Upper lobe of left lung (tissue), 4 donors: ENCODE results near the gene WDR13.

Source experiments
- POLR2A ChIP-seq, 4 donors: fragments of 450-650 bp; IDR thresholded peaks; one replicate each; pipeline ENCODE4 v1.5.1; 2016 to 2017; ENCODE audit warnings: antibody characterized with exemption in 4 of 4, mild to moderate bottlenecking in 2 of 4
- POLR2AphosphoS5 ChIP-seq, 2 donors: sonication (generic); formaldehyde crosslinking; IDR thresholded peaks; one replicate each; pipeline ENCODE4 v1.5.1; 2017; ENCODE audit warnings: antibody characterized with exemption in 2 of 2
- TF ChIP-seq, protein P1 (sequence below), 6 experiments: fragments of 450-650 bp in 4 of 6; fragments of 200-600 bp in 2 of 6; sonication (generic) in 2 of 6; IDR thresholded peaks; one replicate each; pipeline ENCODE4 v1.5.1; 2016 to 2019; ENCODE audit warnings: antibody characterized with exemption in 6 of 6

GRCh38 chrX:48600226-48600625 is 2.9 kb downstream of the WDR13 start:
- TF ChIP-seq POLR2AphosphoS5 (IDR thresholded peaks at IDR 0.05): no peak
- TF ChIP-seq, protein P1, sequence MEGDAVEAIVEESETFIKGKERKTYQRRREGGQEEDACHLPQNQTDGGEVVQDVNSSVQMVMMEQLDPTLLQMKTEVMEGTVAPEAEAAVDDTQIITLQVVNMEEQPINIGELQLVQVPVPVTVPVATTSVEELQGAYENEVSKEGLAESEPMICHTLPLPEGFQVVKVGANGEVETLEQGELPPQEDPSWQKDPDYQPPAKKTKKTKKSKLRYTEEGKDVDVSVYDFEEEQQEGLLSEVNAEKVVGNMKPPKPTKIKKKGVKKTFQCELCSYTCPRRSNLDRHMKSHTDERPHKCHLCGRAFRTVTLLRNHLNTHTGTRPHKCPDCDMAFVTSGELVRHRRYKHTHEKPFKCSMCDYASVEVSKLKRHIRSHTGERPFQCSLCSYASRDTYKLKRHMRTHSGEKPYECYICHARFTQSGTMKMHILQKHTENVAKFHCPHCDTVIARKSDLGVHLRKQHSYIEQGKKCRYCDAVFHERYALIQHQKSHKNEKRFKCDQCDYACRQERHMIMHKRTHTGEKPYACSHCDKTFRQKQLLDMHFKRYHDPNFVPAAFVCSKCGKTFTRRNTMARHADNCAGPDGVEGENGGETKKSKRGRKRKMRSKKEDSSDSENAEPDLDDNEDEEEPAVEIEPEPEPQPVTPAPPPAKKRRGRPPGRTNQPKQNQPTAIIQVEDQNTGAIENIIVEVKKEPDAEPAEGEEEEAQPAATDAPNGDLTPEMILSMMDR (IDR thresholded peaks at IDR 0.05): no peak
- TF ChIP-seq POLR2A (IDR thresholded peaks at IDR 0.05): no peak
